K562 (cell line): ENCODE results near the gene ZC3H13. TPM values are rescaled to one million over a fixed set of nuclear protein-coding genes. Genes with fewer than 3 reads are reported as not detected.

Experiments used
- ATAC-seq: fragments of 200-7000 bp; cut with Tn5 transposase; 3 replicates; pipeline ENCODE4 v1.9.1; 2020; ENCODE audit warnings: moderate library complexity
- BruUV-seq: library from RNA; stranded (reverse); fragments of 400-500 nt; replicated peaks from 2 replicates; lab custom pipeline; 2021; lab: Mats Ljungman, UMichigan
- CTCF ChIA-PET: fragments of 300-600 bp; formaldehyde crosslinking; extraction: SDS; loops from one replicate; lab custom pipeline; 2021; ENCODE audit warnings: low intra/inter-chr PET ratio; lab: Yijun Ruan, JAX
- POLR2A ChIA-PET: fragments of 300-600, 350-650 bp; sonication (Branson Sonifier 250); formaldehyde crosslinking; extraction: SDS; loops from one replicate; lab custom pipeline; 2021; ENCODE audit warnings: antibody characterized with exemption, inconsistent platforms; lab: Yijun Ruan, JAX
- DNase-seq, 4 experiments: peaks; one replicate each; pipeline versions ENCODE4 v3.0.0 to v3.0.0-alpha.2; 2011 to 2018; ENCODE audit warnings: low spot score in 3 of 4, mixed read lengths in 3 of 4; ENCODE audit errors: extremely low read depth in 1 of 4
- FAIRE-seq: peaks from 2 replicates; lab custom pipeline; 2011; peaks lifted over from hg19 to GRCh38; lab: Jason Lieb, UNC
- H2AFZ ChIP-seq: 2 replicates; pipeline ENCODE4 v1.6.0; 2011; ENCODE audit warnings: low read depth, low read length, control low read depth, inconsistent platforms
- H3K27ac ChIP-seq: fragments of 200-600 bp; 3 replicates; pipeline ENCODE4 v1.8.0; 2011; ENCODE audit warnings: low read depth, mild to moderate bottlenecking, control low read depth, inconsistent platforms, low read length, moderate library complexity, mixed read lengths; ENCODE audit errors: extremely low read depth
- H3K27me3 ChIP-seq, 2 experiments: fragments of 300-600 bp in 1 of 2; 2 replicates in 1 of 2; 3 replicates in 1 of 2; pipeline versions ENCODE4 v1.6.0 to v1.8.0; 2011; ENCODE audit warnings: inconsistent platforms in 2 of 2, low read length in 2 of 2, mild to moderate bottlenecking in 1 of 2, mixed read lengths in 1 of 2, moderate library complexity in 1 of 2; ENCODE audit not compliant: control insufficient read depth in 2 of 2, insufficient read depth in 2 of 2
- H3K36me3 ChIP-seq: fragments of 300-600 bp; 3 replicates; pipeline ENCODE4 v1.8.0; 2011; ENCODE audit warnings: mild to moderate bottlenecking, low read length, inconsistent platforms; ENCODE audit not compliant: control insufficient read depth, insufficient read depth
- H3K4me1 ChIP-seq, 2 experiments: fragments of 200-600 bp in 1 of 2; replicated peaks in 1 of 2; 2 replicates in 1 of 2; 3 replicates in 1 of 2; pipeline versions ENCODE4 v1.5.1 to v1.8.0; 2011; ENCODE audit warnings: inconsistent platforms in 2 of 2, low read length in 2 of 2, mild to moderate bottlenecking in 1 of 2, mixed read lengths in 1 of 2, moderate library complexity in 1 of 2; ENCODE audit not compliant: control insufficient read depth in 2 of 2, insufficient read depth in 2 of 2
- H3K4me2 ChIP-seq: 2 replicates; pipeline ENCODE4 v1.6.1; 2011; ENCODE audit warnings: low read length, control low read depth, inconsistent platforms, mixed read lengths; ENCODE audit not compliant: insufficient read depth
- H3K4me3 ChIP-seq: fragments of 200-600 bp; sonication (generic), shearing (Covaris generic); 2 replicates; pipeline ENCODE4 v1.5.1; 2016; ENCODE audit warnings: control low read depth, inconsistent platforms
- H3K79me2 ChIP-seq: fragments of 200-600 bp; 3 replicates; pipeline ENCODE4 v1.8.0; 2011; ENCODE audit warnings: low read length, inconsistent platforms; ENCODE audit not compliant: control insufficient read depth, insufficient read depth
- H3K9ac ChIP-seq, 2 experiments: 2 replicates each; pipeline versions ENCODE4 v1.6.0 to v1.6.1; 2011; ENCODE audit warnings: low read depth in 2 of 2, low read length in 2 of 2, control low read depth in 1 of 2, inconsistent platforms in 1 of 2, mild to moderate bottlenecking in 1 of 2, mixed read lengths in 1 of 2; ENCODE audit not compliant: insufficient read depth in 1 of 2
- H3K9me1 ChIP-seq: one replicate; pipeline ENCODE4 v1.6.0; 2011; ENCODE audit warnings: inconsistent platforms, mild to moderate bottlenecking, low read length, moderate library complexity; ENCODE audit not compliant: control insufficient read depth, insufficient read depth
- H3K9me3 ChIP-seq: replicated peaks from 2 replicates; pipeline ENCODE4 v1.5.1; 2011; ENCODE audit warnings: low read depth, low read length, inconsistent platforms; ENCODE audit not compliant: control insufficient read depth, insufficient read depth
- H4K20me1 ChIP-seq: replicated peaks from 2 replicates; pipeline ENCODE4 v1.6.1; 2011; ENCODE audit warnings: low read length, inconsistent platforms, mixed read lengths; ENCODE audit not compliant: control insufficient read depth, insufficient read depth
- BDP1 ChIP-seq: IDR thresholded peaks from 3 replicates; pipeline ENCODE4 v1.6.1; 2011; ENCODE audit not compliant: insufficient read length, insufficient read depth
- CHAMP1 ChIP-seq: fragments of 450-650 bp; IDR thresholded peaks from 2 replicates; pipeline ENCODE4 v1.6.1; 2016; ENCODE audit warnings: mild to moderate bottlenecking
- LARP7 ChIP-seq: fragments of 450-650 bp; IDR thresholded peaks from 2 replicates; pipeline ENCODE4 v1.6.1; 2016
- MCM7 ChIP-seq, 2 experiments: fragments of 450-650 bp; IDR thresholded peaks; 2 replicates each; pipeline ENCODE4 v1.6.1; 2016 to 2018
- MEF2D ChIP-seq: conservative IDR thresholded peaks from 2 replicates; pipeline ENCODE4 v1.6.1; 2016; ENCODE audit warnings: low read depth, missing genetic modification characterization, missing compliant biosample characterization
- MTF1 ChIP-seq: fragments of 250-450 bp; sonication (Bioruptor Pico); IDR thresholded peaks from 2 replicates; pipeline ENCODE4 v1.9.0; 2021; ENCODE audit warnings: moderate library complexity, mild to moderate bottlenecking, inconsistent platforms, borderline replicate concordance
- MXD1 ChIP-seq: fragments of 250-450 bp; sonication (Bioruptor Pico); IDR thresholded peaks from 2 replicates; pipeline ENCODE4 v1.8.0; 2021; ENCODE audit warnings: borderline replicate concordance, mild to moderate bottlenecking, moderate library complexity; ENCODE audit not compliant: poor library complexity, severe bottlenecking
- NFIX ChIP-seq: fragments of 250-450 bp; sonication (Bioruptor Pico); IDR thresholded peaks from 2 replicates; pipeline ENCODE4 v1.4.0; 2020; ENCODE audit warnings: low read depth, mild to moderate bottlenecking, moderate library complexity
- NKRF ChIP-seq: fragments of 450-650 bp; IDR thresholded peaks from 2 replicates; pipeline ENCODE4 v1.6.1; 2016; ENCODE audit warnings: borderline replicate concordance
- ZNF408 ChIP-seq: fragments of 250-450 bp; sonication (Bioruptor Pico); IDR thresholded peaks from 2 replicates; pipeline ENCODE4 v1.4.0; 2020; ENCODE audit warnings: low read depth, mild to moderate bottlenecking, moderate library complexity
- ZNF76 ChIP-seq: fragments of 250-450 bp; sonication (Bioruptor Pico); IDR thresholded peaks from 2 replicates; pipeline ENCODE4 v1.4.0; 2020; ENCODE audit warnings: mild to moderate bottlenecking, moderate library complexity, borderline replicate concordance
- ZNF764 ChIP-seq: fragments of 250-450 bp; sonication (Bioruptor Pico); IDR thresholded peaks from 2 replicates; pipeline ENCODE4 v1.4.0; 2020; ENCODE audit warnings: low read depth, mild to moderate bottlenecking, moderate library complexity
- WGBS: fragments of 100-300 bp; shearing (Covaris generic); methylation state at CpG from one replicate; pipeline ENCODE4 v1.1.6; 2016; ENCODE audit warnings: low coverage, mixed read lengths; ENCODE audit not compliant: insufficient coverage; ENCODE audit errors: missing lambda C conversion rate; 5-methylcytosine and 5-hydroxymethylcytosine counted together
- in situ Hi-C: fragments of 300-500 bp; cut with MboI; formaldehyde crosslinking; loops from 4 replicates; pipeline ENCODE4 v1.15.0; 2018; ENCODE audit warnings: inconsistent platforms, mixed read lengths
- intact Hi-C: fragments of 100-400 bp; cut with micrococcal nuclease; formaldehyde crosslinking; loops from 2 replicates; pipeline ENCODE4 v1.14.2; 2022
- polyA plus RNA-seq, 8 experiments: library from polyadenylated mRNA; depleted of rRNA in 4 of 8; stranded (reverse) in 5 of 8; unstranded in 3 of 8; fragments of >200 nt; fragmentation: Nextera tagmentation in 2 of 8; fragmentation: Illumina TruSeq in 1 of 8; extraction: Ambion mirVana in 2 of 8; extraction: Trizol in 1 of 8; gene quantifications; 2 replicates each; pipeline versions ENCODE4 v1.2.1 to v1.2.3, GENCODE V29; 2011 to 2014; ENCODE audit warnings: inconsistent platforms in 1 of 8, missing spikeins in 1 of 8
- total RNA-seq, 7 experiments: library from RNA; depleted of rRNA in 6 of 7; stranded (reverse); fragments of >200 nt in 6 of 7; fragmentation: Illumina TruSeq in 2 of 7; extraction: Trizol in 2 of 7; gene quantifications; 2 replicates each; pipeline versions ENCODE4 v1.2.1 to v1.2.3, GENCODE V29; 2011 to 2021; ENCODE audit warnings: low replicate concordance in 1 of 7
- TF ChIP-seq, protein P1 (sequence below): sonication (generic); formaldehyde crosslinking; IDR thresholded peaks from 2 replicates; pipeline ENCODE4 v1.8.0; 2023; ENCODE audit warnings: mild to moderate bottlenecking, missing genetic modification reagents

ZC3H13 gene
- total and polyA plus RNA-seq, 9 of the 15 experiments (the other 6 are each of a cell fraction or from before 2014, with no cell fraction given) = 4.9 to 27.6 (median 12.1) TPM

DNA sequence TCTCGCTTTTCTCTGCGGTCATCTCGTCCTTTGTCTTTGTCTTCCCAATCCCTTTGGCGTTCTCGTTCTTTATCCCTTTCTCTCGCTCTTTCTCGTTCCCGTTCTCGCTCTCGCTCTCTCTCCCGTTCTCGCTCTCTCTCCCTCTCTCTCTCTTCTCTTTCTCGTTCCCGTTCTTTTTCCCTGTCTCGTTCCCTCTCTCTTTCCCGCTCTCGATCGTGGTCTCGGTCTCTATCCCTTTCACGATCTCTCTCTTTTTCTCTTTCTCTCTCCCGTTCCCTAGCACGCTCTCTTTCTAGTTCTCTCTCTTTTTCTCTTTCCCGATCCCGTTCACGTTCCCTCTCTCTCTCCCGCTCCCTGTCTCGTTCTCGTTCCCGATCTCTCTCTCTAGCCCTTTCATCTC, 77.2 kb downstream of the ZC3H13 start (continued):
- TF ChIP-seq CHAMP1 (peak; percentile 54; the same call in 1 of the 2 replicates), LARP7 (no peak), MTF1 (CRISPR knock-in tag) (no peak)

DNA sequence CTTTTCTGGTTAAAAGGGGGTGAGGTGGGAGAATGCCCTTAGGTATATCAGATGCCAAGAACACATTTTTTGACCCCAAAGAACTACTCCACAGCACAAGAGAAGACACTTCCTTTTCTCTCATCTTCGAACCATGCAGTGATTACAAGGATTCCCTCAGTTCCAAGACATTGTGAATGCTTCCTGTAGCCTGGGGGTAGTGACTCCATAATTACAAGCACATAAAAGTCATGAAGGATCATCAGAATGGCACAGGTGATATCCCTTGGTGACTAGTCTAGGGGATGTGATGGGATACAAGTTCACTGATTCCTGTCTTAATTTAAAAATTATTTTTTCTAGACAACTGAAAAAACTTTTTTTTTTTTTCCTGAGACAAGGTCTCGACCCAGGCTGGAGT, 78.0 kb downstream of the ZC3H13 start:
- intact Hi-C loops = no loop called here
- no peak for ATAC-seq
- peaks cover 52% of the 10 kb centered on the region; the same call in 2 of the 3 replicates for H3K36me3 ChIP-seq
- TF ChIP-seq MXD1 (CRISPR knock-in tag) (no peak), BDP1 (no peak), NFIX (CRISPR knock-in tag) (no peak), ZNF764 (CRISPR knock-in tag) (no peak), ZNF408 (CRISPR knock-in tag) (no peak), MCM7 (IDR thresholded peaks at IDR 0.05) (no peak), ZNF76 (no peak), NKRF (no peak), MEF2D (tag) (no peak)
- TF ChIP-seq, protein P1, sequence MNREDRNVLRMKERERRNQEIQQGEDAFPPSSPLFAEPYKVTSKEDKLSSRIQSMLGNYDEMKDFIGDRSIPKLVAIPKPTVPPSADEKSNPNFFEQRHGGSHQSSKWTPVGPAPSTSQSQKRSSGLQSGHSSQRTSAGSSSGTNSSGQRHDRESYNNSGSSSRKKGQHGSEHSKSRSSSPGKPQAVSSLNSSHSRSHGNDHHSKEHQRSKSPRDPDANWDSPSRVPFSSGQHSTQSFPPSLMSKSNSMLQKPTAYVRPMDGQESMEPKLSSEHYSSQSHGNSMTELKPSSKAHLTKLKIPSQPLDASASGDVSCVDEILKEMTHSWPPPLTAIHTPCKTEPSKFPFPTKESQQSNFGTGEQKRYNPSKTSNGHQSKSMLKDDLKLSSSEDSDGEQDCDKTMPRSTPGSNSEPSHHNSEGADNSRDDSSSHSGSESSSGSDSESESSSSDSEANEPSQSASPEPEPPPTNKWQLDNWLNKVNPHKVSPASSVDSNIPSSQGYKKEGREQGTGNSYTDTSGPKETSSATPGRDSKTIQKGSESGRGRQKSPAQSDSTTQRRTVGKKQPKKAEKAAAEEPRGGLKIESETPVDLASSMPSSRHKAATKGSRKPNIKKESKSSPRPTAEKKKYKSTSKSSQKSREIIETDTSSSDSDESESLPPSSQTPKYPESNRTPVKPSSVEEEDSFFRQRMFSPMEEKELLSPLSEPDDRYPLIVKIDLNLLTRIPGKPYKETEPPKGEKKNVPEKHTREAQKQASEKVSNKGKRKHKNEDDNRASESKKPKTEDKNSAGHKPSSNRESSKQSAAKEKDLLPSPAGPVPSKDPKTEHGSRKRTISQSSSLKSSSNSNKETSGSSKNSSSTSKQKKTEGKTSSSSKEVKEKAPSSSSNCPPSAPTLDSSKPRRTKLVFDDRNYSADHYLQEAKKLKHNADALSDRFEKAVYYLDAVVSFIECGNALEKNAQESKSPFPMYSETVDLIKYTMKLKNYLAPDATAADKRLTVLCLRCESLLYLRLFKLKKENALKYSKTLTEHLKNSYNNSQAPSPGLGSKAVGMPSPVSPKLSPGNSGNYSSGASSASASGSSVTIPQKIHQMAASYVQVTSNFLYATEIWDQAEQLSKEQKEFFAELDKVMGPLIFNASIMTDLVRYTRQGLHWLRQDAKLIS (CRISPR knock-in tag) = no peak

More for the DNA sequence above, 78.0 kb downstream of the ZC3H13 start:
- no TSS peak for BruUV-seq
- H3K27me3 ChIP-seq = no peaks in the 10 kb centered on the region
- CTCF ChIA-PET = no interaction called here
- no peaks in the 10 kb centered on the region for H3K79me2 ChIP-seq
- no peak overlapping the region for H3K9ac ChIP-seq
- 89% methylated on average over 1 of the region's 2 CpGs for WGBS
- H3K4me2 ChIP-seq = no peak overlapping the region
- no peak for FAIRE-seq
- no peak overlapping the region for H3K4me3 ChIP-seq
- no peak overlapping the region for H3K27ac ChIP-seq
- no peaks in the 10 kb centered on the region for H4K20me1 ChIP-seq
- no peak overlapping the region for H2AFZ ChIP-seq
- POLR2A ChIA-PET = no interaction called here
- DNase-seq = no peak
- no peaks in the 10 kb centered on the region for H3K9me3 ChIP-seq
- in situ Hi-C loops = no loop called here
- no peaks in the 10 kb centered on the region for H3K9me1 ChIP-seq
- H3K4me1 ChIP-seq = no peaks in the 10 kb centered on the region
